MM.1S (cell line): ENCODE results near the gene FKBP14.

Experiments
- DNase-seq: peaks from one replicate; pipeline ENCODE4 v3.0.0-alpha.2; 2015
- H2AFZ ChIP-seq: fragments of 300-600 bp; sonication (generic); 2 replicates; pipeline ENCODE4 v1.6.0; 2016; ENCODE audit warnings: antibody characterized with exemption, low read length
- H3F3A ChIP-seq: fragments of 300-600 bp; sonication (generic); 2 replicates; pipeline ENCODE4 v1.6.1; 2016; ENCODE audit warnings: mild to moderate bottlenecking, antibody characterized with exemption, low read length, moderate library complexity, mixed read lengths; ENCODE audit not compliant: insufficient read depth
- H3K27ac ChIP-seq: fragments of 300-600 bp; sonication (generic); 2 replicates; pipeline ENCODE4 v1.5.1; 2016; ENCODE audit warnings: mild to moderate bottlenecking, low read length
- H3K27me3 ChIP-seq: fragments of 300-600 bp; sonication (generic); replicated peaks from 2 replicates; pipeline ENCODE4 v1.6.0; 2016; ENCODE audit warnings: low read length; ENCODE audit not compliant: insufficient read depth
- H3K36me3 ChIP-seq: fragments of 300-600 bp; sonication (generic); replicated peaks from 2 replicates; pipeline ENCODE4 v1.6.1; 2016; ENCODE audit warnings: mild to moderate bottlenecking, low read length, mixed read lengths; ENCODE audit not compliant: insufficient read depth
- H3K4me1 ChIP-seq: fragments of 300-600 bp; sonication (generic); 2 replicates; pipeline ENCODE4 v1.6.1; 2016; ENCODE audit warnings: low read length, mixed read lengths
- H3K4me2 ChIP-seq: fragments of 300-600 bp; sonication (generic); 2 replicates; pipeline ENCODE4 v1.6.0; 2016; ENCODE audit warnings: low read depth, low read length
- H3K4me3 ChIP-seq: fragments of 300-600 bp; sonication (generic); 2 replicates; pipeline ENCODE4 v1.5.1; 2016; ENCODE audit warnings: low read length, mixed read lengths
- H3K79me2 ChIP-seq: fragments of 300-600 bp; sonication (generic); 2 replicates; pipeline ENCODE4 v1.6.1; 2016; ENCODE audit warnings: mixed run types, low read length, mixed read lengths
- H3K9ac ChIP-seq: fragments of 300-600 bp; sonication (generic); 2 replicates; pipeline ENCODE4 v1.6.1; 2016; ENCODE audit warnings: low read length, mixed read lengths
- H3K9me2 ChIP-seq: fragments of 300-600 bp; sonication (generic); replicated peaks from 2 replicates; pipeline ENCODE4 v1.6.1; 2016; ENCODE audit warnings: mild to moderate bottlenecking, low read length, mixed read lengths; ENCODE audit not compliant: insufficient read depth
- H3K9me3 ChIP-seq: fragments of 300-600 bp; sonication (generic); replicated peaks from 2 replicates; pipeline ENCODE4 v1.6.1; 2016; ENCODE audit warnings: mild to moderate bottlenecking, low read length, mixed read lengths; ENCODE audit not compliant: insufficient read depth
- H4K20me1 ChIP-seq: fragments of 300-600 bp; sonication (generic); 2 replicates; pipeline ENCODE4 v1.6.1; 2016; ENCODE audit warnings: mild to moderate bottlenecking, low read length, moderate library complexity, mixed read lengths; ENCODE audit not compliant: insufficient read depth
- CTCF ChIP-seq: fragments of 300-600 bp; sonication (generic); IDR thresholded peaks from 2 replicates; pipeline ENCODE4 v1.5.1; 2016; ENCODE audit warnings: antibody characterized with exemption, low read length, mixed read lengths
- EZH2 ChIP-seq: fragments of 300-600 bp; sonication (generic); optimal IDR thresholded peaks from 2 replicates; pipeline ENCODE3; 2017; ENCODE audit warnings: low read depth, mild to moderate bottlenecking, antibody characterized with exemption, low read length, mixed read lengths
- EZH2phosphoT487 ChIP-seq: fragments of 300-600 bp; sonication (generic); IDR thresholded peaks from 2 replicates; pipeline ENCODE4 v1.6.1; 2018; ENCODE audit warnings: antibody characterized with exemption, low read length

FKBP14 gene

GRCh38 chr7:30036220-30036619, 9.7 kb upstream of the FKBP14 start:
- no peak overlapping the region for H3K9ac ChIP-seq
- H3K27ac ChIP-seq: no peak overlapping the region
- peaks cover 29% of the 10 kb centered on the region for H3K4me1 ChIP-seq
- H3K27me3 ChIP-seq: no peaks in the 10 kb centered on the region
- no peaks in the 10 kb centered on the region for H4K20me1 ChIP-seq
- H3K9me2 ChIP-seq: no peaks in the 10 kb centered on the region
- H3K4me2 ChIP-seq: no peak overlapping the region
- H2AFZ ChIP-seq: no peak overlapping the region
- TF ChIP-seq EZH2phosphoT487 (no peak), CTCF (no peak), EZH2 (no peak)
- no peaks in the 10 kb centered on the region for H3K9me3 ChIP-seq
- H3K36me3 ChIP-seq: no peaks in the 10 kb centered on the region; the same call in 1 of the 2 replicates
- no peak for DNase-seq
- peaks cover 83% of the 10 kb centered on the region for H3K79me2 ChIP-seq
- peaks cover 25% of the 10 kb centered on the region for H3F3A ChIP-seq
- H3K4me3 ChIP-seq: no peak overlapping the region

- TF ChIP-seq EZH2 (no peak), CTCF (no peak), EZH2phosphoT487 (no peak)
- DNase-seq: no peak
These were observed 8.0 kb upstream of the FKBP14 start for GRCh38 chr7:30034501-30034900.

GRCh38 chr7:30032310-30033125, 6.0 kb upstream of the FKBP14 start:
- DNase-seq: peak; percentile 88
- Histone ChIP-seq H3K36me3 (no peaks in the 10 kb centered on the region), H3K27me3 (no peaks in the 10 kb centered on the region), H4K20me1 (no peaks in the 10 kb centered on the region), H3K9me2 (no peaks in the 10 kb centered on the region), H3F3A (peaks cover 42% of the 10 kb centered on the region), H3K9me3 (no peaks in the 10 kb centered on the region), H3K27ac (peak overlapping the region; percentile 95), H3K9ac (peak overlapping the region; percentile 67), H3K4me3 (peak overlapping the region; percentile 45), H3K4me1 (peaks cover 43% of the 10 kb centered on the region), H3K4me2 (peak overlapping the region; percentile 95), H3K79me2 (peaks cover 75% of the 10 kb centered on the region), H2AFZ (no peak overlapping the region)
- TF ChIP-seq CTCF: no peak
- TF ChIP-seq EZH2: no peak
- no peak for TF ChIP-seq EZH2phosphoT487

More at GRCh38 chr7:30034501-30034900, 8.0 kb upstream of the FKBP14 start:
- Histone ChIP-seq H3K4me3 (no peak overlapping the region), H2AFZ (no peak overlapping the region), H3K36me3 (no peaks in the 10 kb centered on the region; the same call in 1 of the 2 replicates), H3K79me2 (peaks cover 83% of the 10 kb centered on the region), H4K20me1 (no peaks in the 10 kb centered on the region), H3K4me1 (peaks cover 43% of the 10 kb centered on the region), H3K4me2 (no peak overlapping the region), H3K9me2 (no peaks in the 10 kb centered on the region), H3F3A (peaks cover 30% of the 10 kb centered on the region), H3K9me3 (no peaks in the 10 kb centered on the region), H3K9ac (no peak overlapping the region), H3K27ac (no peak overlapping the region), H3K27me3 (no peaks in the 10 kb centered on the region)
